ENCODE results near the gene CARD16. TPM values are rescaled to one million over a fixed set of nuclear protein-coding genes. Genes with fewer than 3 reads are reported as not detected.
"Not testable (repeated sequence)": the region's sequence is repeated elsewhere in the genome, so short reads cannot be mapped to it uniquely, and the experiment has no call there.

The CARD16 gene
- total RNA-seq, 1 experiment from 2014 or later, result 0.30 TPM

DNA sequence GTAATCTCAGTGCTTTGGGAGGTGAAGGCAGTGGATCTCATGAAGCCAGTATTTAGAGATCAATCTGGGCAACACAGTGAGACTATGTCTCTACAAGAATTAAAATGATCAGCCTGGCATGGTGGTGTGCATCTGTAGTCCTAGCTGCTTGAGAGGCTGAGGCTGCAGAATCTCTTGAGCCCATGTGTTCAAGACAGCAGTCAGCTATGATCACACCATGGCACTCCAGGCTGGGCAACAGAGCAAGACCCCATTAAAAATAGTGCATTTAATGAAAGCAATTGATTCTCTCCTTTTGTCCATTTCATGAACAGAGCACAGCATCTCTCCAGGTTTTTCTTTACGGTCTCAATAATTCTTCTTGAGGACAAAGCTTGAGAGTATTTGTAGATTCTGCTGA, 11.3 kb upstream of the CARD16 start:
- Histone ChIP-seq H3K9me3 (no peaks in the 10 kb centered on the region), H3K4me3 (no peak overlapping the region), H3K27me3 (no peaks in the 10 kb centered on the region), H3K36me3 (no peaks in the 10 kb centered on the region)
- DNase-seq, result no peak

DNA sequence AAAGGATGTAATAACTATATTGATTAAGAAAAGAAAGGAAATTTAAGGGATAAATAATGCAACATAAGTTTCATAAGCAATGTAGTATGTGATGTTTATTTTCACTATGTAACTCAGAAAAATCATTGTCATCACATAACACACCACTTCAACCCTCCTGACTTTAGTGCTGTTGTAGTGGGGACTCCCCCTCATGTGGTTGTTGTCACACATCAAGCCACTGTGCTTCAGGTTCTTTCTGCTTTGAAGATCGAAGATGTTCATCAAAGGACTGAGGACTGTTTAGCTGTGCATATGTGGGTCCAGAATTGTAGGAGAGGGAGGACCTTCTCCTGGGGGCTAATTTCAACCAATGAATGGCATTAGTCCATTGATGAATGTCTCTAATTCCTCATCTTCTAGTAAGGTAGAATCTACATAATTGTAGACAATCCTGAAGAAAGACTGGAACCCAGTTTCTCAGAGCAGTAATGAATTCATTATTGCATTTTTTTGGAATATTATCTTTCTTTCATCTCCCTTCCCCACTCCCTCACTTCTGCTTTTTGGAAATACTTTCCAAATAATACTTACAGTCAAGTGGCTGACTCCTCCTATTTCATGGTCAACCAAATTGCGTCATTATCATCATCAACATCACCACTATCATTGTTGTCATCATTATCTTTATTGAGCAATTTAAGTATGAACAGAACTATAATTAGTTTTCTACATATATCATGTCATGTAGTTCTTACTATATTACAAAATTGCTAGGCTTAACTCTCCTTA, 9.8 kb upstream of the CARD16 start:
- no peaks in the 10 kb centered on the region for H3K27me3 ChIP-seq
- no peaks in the 10 kb centered on the region for H3K9me3 ChIP-seq
- no peaks in the 10 kb centered on the region for H3K36me3 ChIP-seq
- H3K4me3 ChIP-seq, result no peak overlapping the region
- no peak for DNase-seq

DNA sequence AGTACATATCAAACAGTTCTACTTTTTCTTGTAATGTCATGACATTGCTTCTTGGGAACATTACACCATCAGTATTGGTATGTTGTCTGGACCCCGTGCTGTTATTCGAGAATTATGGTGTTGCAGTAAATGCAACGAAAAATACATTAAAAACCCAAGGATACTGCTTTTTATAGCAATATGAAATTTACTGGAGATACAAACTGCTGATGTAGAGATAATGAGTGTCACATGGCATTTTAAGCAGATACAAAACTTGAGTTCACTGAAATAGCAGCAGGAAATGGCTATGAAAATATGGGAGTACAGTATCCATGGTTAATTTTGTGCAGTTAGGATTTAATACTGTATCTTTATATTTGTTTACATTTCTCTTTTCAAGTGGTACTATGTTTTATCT, 7.4 kb upstream of the CARD16 start:
- no peaks in the 10 kb centered on the region for H3K27me3 ChIP-seq
- H3K36me3 ChIP-seq, result no peaks in the 10 kb centered on the region
- no peaks in the 10 kb centered on the region for H3K9me3 ChIP-seq
- DNase-seq, result no peak
- no peak overlapping the region for H3K4me3 ChIP-seq

GRCh38 chr11:105051559-105051958, 6.4 kb upstream of the CARD16 start:
- no peak for DNase-seq
- Histone ChIP-seq H3K36me3 (no peaks in the 10 kb centered on the region), H3K9me3 (no peaks in the 10 kb centered on the region), H3K4me3 (no peak overlapping the region), H3K27me3 (no peaks in the 10 kb centered on the region)

GRCh38 chr11:105049481-105049880, 4.3 kb upstream of the CARD16 start:
- no peak for DNase-seq
- Histone ChIP-seq H3K4me3 (no peak overlapping the region), H3K36me3 (no peaks in the 10 kb centered on the region), H3K27me3 (no peaks in the 10 kb centered on the region), H3K9me3 (no peaks in the 10 kb centered on the region)

DNA sequence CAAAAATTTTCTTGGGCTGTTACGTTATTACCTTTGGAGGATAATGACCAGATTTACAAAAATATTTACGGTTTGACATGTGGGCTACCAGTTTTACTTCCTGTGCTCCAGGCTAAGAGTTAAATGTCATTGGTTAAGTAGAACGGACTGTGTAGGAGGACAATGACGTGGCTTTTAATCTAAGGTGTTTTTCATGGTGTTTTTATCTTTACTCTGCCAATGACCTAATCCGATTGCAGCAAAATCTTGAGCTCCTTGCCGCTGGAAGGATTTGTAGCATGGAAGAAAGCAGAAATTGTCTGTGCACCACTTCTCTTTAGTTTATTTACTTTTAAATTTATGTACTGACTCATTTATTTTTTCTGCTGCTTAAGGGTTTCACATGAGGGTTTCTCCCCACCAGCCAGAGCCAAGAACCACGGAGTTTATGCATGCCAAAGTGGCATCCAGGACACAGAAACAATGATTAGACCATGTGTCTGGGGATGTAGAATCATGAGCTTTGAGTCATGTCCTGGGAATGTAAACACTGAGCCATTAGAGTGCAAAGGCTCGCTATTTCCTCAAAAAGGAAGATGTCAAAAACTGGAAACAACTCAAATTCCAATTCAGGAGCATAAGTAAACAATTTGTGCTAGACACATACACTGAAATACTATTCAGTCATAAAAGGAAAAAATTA, 1.9 kb upstream of the CARD16 start:
- DNase-seq, result peak; percentile 93
- Histone ChIP-seq H3K4me3 (no peak overlapping the region), H3K36me3 (no peaks in the 10 kb centered on the region), H3K27me3 (no peaks in the 10 kb centered on the region), H3K9me3 (no peaks in the 10 kb centered on the region)

GRCh38 chr11:105045676-105046296, 651 bp upstream of the CARD16 start:
- H3K36me3 ChIP-seq, result no peaks in the 10 kb centered on the region
- peak; percentile 4 for DNase-seq
- H3K4me3 ChIP-seq, result no peak overlapping the region

DNA sequence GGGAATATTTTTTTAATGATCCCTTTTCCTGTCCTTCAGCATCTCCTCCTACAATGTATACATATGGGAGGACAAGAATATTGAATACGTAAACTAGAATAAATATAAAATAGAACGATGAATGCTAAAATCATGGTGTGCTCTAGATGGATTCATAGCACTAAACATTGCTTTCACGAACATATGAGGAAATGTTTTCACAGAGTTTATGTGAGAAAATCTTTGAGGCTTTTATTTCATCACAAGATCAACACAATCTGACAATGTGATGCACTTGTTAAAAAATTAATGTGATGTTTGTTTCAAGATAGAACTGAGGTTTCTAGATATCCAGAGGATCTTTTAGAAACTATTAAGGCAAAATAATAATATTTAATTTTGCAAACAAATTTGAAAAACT, 3.0 kb downstream of the CARD16 start:
- Histone ChIP-seq H3K27me3 (no peaks in the 10 kb centered on the region), H3K9me3 (no peaks in the 10 kb centered on the region; the same call in 1 of the 2 replicates), H3K36me3 (no peaks in the 10 kb centered on the region), H3K4me3 (no peak overlapping the region)
- DNase-seq, result no peak

More at GRCh38 chr11:105045676-105046296, 651 bp upstream of the CARD16 start:
- Histone ChIP-seq H3K9me3 (no peaks in the 10 kb centered on the region), H3K27me3 (no peaks in the 10 kb centered on the region)

GRCh38 chr11:105040703-105041102, 4.4 kb downstream of the CARD16 start:
- Histone ChIP-seq H3K27me3 (no peaks in the 10 kb centered on the region), H3K4me3 (no peak overlapping the region), H3K9me3 (no peaks in the 10 kb centered on the region; the same call in 1 of the 2 replicates)

GRCh38 chr11:105034813-105035620, 10.1 kb downstream of the CARD16 start, which contains the start of gene CASP1:
TSS of gene CASP1 (minus strand) at chr11:105035144. CDS start at chr11:105035113, 31 bp downstream.
- DNase-seq, result peak; percentile 40
- Histone ChIP-seq H3K9me3 (no peaks in the 10 kb centered on the region; the same call in 1 of the 2 replicates), H3K27me3 (no peaks in the 10 kb centered on the region), H3K4me3 (peak within 1 kb of the TSS; percentile 43), H3K36me3 (no peaks in the 10 kb centered on the region)

More at GRCh38 chr11:105040703-105041102, 4.4 kb downstream of the CARD16 start:
- no peaks in the 10 kb centered on the region for H3K36me3 ChIP-seq
- no peak for DNase-seq

- H3K9me3 ChIP-seq, H3K36me3 ChIP-seq, H3K27me3 ChIP-seq, DNase-seq: not testable (repeated sequence)
- H3K4me3 ChIP-seq, result peak overlapping the region; percentile 43
These were observed 10.7 kb downstream of the CARD16 start for GRCh38 chr11:105034388-105034787.

DNA sequence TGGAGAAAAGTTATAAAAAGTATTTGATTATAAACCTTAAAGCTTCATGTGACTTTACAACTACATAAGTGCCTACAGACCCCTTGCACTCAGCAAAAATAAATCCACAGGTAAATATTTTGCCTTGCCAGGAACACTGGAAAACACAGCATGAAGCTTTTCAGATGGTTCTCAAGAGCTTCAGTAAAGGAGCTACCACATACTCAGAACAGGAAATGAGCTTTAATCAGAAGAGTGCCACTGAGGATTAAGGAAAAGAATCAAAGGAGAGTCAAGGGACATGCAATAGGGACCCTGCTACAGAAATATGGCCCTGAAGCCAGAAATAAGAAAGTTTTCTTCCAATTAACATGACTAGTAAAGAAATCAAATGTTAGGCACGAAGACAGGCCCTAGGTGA, 11.4 kb downstream of the CARD16 start:
- Histone ChIP-seq H3K9me3 (no peaks in the 10 kb centered on the region; the same call in 1 of the 2 replicates), H3K4me3 (no peak overlapping the region), H3K36me3 (no peaks in the 10 kb centered on the region), H3K27me3 (no peaks in the 10 kb centered on the region)
- DNase-seq, result no peak

DNA sequence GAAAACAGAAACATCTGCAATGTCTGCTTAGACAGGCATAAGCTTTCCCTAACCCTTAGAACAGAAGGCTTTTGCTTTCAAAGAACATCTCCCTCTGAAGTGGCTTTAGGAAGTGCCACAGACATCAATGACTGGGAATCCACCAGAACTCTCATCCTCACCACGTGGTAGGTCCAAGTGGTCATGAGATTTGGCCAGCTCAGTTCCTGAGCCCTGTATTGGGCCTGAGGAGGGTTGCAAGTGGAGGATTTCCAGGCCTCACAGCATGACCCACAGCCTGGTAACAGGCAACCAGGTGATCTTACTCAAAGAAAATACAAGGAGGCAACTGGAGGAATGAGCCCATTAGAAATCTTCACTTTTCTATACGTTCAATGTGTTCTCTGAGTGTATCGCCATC, 11.8 kb downstream of the CARD16 start:
- H3K36me3 ChIP-seq, result no peaks in the 10 kb centered on the region
- no peaks in the 10 kb centered on the region for H3K27me3 ChIP-seq
- H3K4me3 ChIP-seq, result no peak overlapping the region
- no peaks in the 10 kb centered on the region; the same call in 1 of the 2 replicates for H3K9me3 ChIP-seq
- DNase-seq, result no peak

DNA sequence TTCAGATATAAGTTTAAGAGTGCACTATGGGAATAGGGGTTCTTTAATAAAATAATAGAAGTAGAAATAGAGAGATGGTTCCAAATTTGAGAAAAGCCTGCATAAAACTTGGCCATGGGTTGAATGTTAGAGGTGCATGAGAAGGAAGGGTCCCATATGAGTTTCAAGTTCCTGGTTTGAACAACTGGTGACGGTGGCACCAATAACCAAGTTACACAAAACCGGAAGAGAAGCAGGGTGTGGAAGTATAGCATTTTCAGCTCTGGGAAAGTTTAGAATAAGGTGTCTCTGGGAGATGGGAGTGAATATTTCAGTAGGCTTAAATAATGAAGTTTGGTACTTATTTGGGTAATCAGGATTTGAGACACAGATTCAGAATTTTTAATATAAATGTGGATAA, 12.6 kb downstream of the CARD16 start:
- no peaks in the 10 kb centered on the region; the same call in 1 of the 2 replicates for H3K9me3 ChIP-seq
- no peak overlapping the region for H3K4me3 ChIP-seq
- DNase-seq, result no peak
- H3K27me3 ChIP-seq, result no peaks in the 10 kb centered on the region
- no peaks in the 10 kb centered on the region for H3K36me3 ChIP-seq

DNA sequence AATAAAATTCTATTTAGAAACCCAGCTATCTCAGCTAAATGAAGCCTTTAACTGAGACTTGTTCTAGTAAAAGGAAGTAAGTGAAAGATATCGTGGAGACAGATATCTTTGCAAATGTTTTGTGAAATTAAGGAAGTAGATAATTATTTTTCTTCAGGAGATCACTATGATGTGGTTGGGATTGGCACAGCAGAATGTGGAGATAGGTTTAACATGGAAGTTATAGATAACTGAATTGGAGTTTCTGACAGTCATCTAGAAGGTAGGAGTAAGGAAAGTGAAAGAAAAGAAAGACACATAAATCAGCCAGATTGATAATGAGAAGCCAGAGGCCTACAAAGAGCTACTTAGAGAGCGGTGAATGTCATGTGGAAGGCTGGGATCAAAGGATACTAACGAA, 17.5 kb downstream of the CARD16 start:
- Histone ChIP-seq H3K4me3 (no peak overlapping the region), H3K9me3 (no peaks in the 10 kb centered on the region), H3K27me3 (no peaks in the 10 kb centered on the region), H3K36me3 (no peaks in the 10 kb centered on the region)
- DNase-seq, result no peak

DNA sequence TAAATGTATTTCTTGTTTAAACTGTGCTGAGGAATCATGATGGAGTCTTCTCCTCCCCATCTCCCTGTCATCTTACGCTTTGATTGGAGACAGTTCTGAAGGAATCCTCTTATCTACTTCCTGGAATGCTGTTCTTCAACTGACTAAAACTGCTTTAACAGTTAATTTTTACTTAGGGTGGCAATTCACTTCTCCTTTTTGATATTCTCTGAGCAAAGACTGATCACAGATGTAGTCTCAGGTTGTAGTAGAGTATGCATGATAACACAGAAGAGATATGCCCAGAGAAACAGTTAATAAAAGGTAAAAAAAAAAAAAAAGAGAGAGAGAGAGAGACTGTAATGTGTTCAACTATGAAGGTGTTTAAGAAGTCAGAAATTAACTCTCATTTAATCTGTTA, 20.7 kb downstream of the CARD16 start:
- Histone ChIP-seq H3K27me3 (no peaks in the 10 kb centered on the region), H3K36me3 (no peaks in the 10 kb centered on the region), H3K9me3 (no peaks in the 10 kb centered on the region), H3K4me3 (no peak overlapping the region)
- no peak for DNase-seq

DNA sequence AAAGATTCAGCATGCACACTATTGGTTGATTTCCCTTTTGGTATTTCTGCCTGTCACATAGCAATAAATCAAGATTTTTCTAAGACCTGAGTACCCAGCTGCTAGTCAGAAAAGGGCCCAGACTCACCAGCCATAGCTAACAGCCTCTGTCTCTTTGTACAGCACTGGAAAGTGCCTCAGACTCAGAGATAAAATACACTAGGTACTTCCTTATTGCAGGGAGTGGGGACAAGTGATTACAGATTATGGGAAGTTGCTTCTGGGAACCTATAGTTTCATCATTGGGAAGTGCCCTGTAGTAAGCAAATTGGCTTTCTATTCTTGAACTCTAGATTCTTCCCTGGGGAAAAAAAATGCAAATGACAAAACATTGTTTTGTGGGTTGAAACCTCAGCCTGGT, 22.1 kb downstream of the CARD16 start, which contains the start of gene CASP5:
TSS of gene CASP5 (minus strand) at position 166 of the 400 bp plus-strand sequence. CDS start at position 134, 32 bp downstream.
- Histone ChIP-seq H3K4me3 (no peak within 1 kb of the TSS), H3K9me3 (no peaks in the 10 kb centered on the region), H3K36me3 (no peaks in the 10 kb centered on the region), H3K27me3 (no peaks in the 10 kb centered on the region)
- no peak for DNase-seq

Data from MG63 (cell line).